HFF-Myc (cell line): ENCODE measurements around the gene MYL12B.

Experiments
- DNase-seq: peaks from one replicate; pipeline ENCODE4 v3.0.0-alpha.2; 2011; ENCODE audit warnings: low read depth; ENCODE audit errors: extremely low read depth
- H3K4me3 ChIP-seq: replicated peaks from 2 replicates; pipeline ENCODE4 v1.5.1; 2011; ENCODE audit warnings: low read depth, mild to moderate bottlenecking, control low read depth, low read length
- CTCF ChIP-seq: IDR thresholded peaks from 2 replicates; pipeline ENCODE4 v1.5.1; 2012; ENCODE audit warnings: mild to moderate bottlenecking, low read depth, low read length, control low read depth; ENCODE audit errors: missing control alignments

Gene MYL12B

DNA sequence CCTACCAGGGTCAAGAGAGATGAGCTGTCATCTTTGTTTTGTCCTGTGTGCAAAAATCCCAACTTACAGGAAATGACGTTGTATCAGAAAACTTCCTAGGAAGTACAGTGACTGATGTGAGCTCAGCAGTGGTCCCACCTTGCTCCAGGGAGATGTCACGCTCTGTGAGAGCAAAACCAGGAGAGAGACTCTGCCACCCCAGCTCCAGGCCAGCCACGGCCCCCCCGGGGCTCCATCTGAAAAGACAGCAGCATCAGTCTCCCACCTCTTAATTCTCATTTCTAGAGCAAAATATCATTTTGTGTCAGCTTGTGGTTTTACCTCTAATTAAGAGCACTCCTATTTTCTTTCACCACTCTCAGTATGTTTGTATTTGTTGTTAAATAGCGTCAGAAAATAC is 57.5 kb downstream of the MYL12B start:
- no peak for TF ChIP-seq CTCF
- no peak overlapping the region for H3K4me3 ChIP-seq

GRCh38 chr18:3319894-3320454 is 58.0 kb downstream of the MYL12B start:
- no peak for TF ChIP-seq CTCF
- no peak overlapping the region for H3K4me3 ChIP-seq

More for the DNA sequence above, 57.5 kb downstream of the MYL12B start:
- no peak for DNase-seq

GRCh38 chr18:3321133-3321812 is 59.3 kb downstream of the MYL12B start:
- DNase-seq, result no peak
- H3K4me3 ChIP-seq, result no peak overlapping the region
- TF ChIP-seq CTCF, result no peak

More at GRCh38 chr18:3319894-3320454, 58.0 kb downstream of the MYL12B start:
- no peak for DNase-seq

- no peak for DNase-seq
- no peak for TF ChIP-seq CTCF
- H3K4me3 ChIP-seq, result no peak overlapping the region
These were observed 62.0 kb downstream of the MYL12B start for GRCh38 chr18:3323900-3324299.
